Measurements from ENCODE around the gene MIF. TPM values are rescaled to one million over a fixed set of nuclear protein-coding genes. Genes with fewer than 3 reads are reported as not detected.
A peak's percentile ranks its signal among the peaks of the same experiment; 100 is the strongest.

Gene MIF
- total RNA-seq, 1 experiment from 2014 or later = 957 TPM

DNA sequence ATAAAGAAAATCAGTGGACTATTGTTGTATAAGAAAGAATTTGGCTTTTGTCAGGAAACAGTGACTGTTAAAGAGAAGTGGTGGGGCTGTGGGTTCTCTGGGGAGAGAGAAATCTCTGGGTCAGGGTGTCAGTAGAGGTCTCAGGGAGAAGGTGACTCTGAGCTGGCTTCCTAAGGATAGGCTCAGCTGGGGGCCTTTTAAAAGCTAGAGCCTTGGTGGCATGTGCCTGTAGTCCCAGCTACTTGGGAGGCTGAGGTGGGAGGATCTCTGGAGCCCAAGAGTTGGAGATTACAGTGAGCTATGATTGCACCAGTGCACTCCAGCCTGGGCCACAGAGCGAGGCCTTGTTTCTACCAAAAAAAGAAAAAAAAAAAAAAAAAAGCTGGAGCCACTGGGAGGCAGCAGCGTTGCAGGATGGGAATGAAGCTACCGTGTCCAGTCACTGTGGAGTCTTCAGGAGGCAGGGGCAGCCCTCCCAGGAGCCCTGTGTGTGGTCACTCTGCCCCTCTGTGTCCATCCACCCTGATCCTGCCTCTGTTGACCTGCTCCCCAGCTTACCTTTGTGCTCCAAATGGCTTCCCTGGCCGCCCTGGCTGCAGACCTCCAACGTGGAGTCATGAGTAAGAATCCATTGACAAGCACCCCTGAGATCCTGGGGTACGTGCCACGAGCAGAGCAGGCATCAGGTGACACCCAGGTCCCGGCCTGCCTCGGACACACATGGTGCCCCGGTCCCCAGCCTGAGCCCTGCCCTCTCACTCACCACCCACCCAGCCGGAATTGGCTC lies 5.4 kb upstream of the MIF start:
- Histone ChIP-seq H3K4me1 (ENCODE audit: insufficient read depth, low read length) (peaks cover 15% of the 10 kb centered on the region), H3K9ac (ENCODE audit: low read length) (0 out of 2 replicates have a peak overlapping the region, but pooled peaks have one; percentile 28), H3K9me3 (ENCODE audit: low read length) (no peaks in the 10 kb centered on the region), H3K9me2 (replicated peaks; ENCODE audit: low read length) (no peaks in the 10 kb centered on the region), H3K27ac (ENCODE audit: low read length) (peak overlapping the region; percentile 71), H3K79me2 (ENCODE audit: low read length) (no peaks in the 10 kb centered on the region), H3K27me3 (ENCODE audit: low read length) (no peaks in the 10 kb centered on the region), H3F3A (ENCODE audit: low read length, unreplicated experiment) (no peaks in the 10 kb centered on the region), H3K36me3 (ENCODE audit: low read depth, low read length) (no peaks in the 10 kb centered on the region), H2AFZ (ENCODE audit: low read length) (peak overlapping the region; percentile 28; the same call in 1 of the 2 replicates), H3K4me3 (ENCODE audit: low read length) (no peak overlapping the region), H3K4me2 (ENCODE audit: low read length) (peak overlapping the region; percentile 37; the same call in 1 of the 2 replicates), H4K20me1 (ENCODE audit: low read length) (no peaks in the 10 kb centered on the region)
- ChIA-PET CTCF (interaction anchor here (0.6 kb wide), 1 partner anchor 186 kb away, joined by 3 read pairs; no protein-coding TSS in a partner anchor), POLR2A (ENCODE audit: unreplicated experiment) (interaction anchor here (0.6 kb wide), 1 partner anchor 16 kb away, joined by 10 read pairs; no protein-coding TSS in a partner anchor)
- TF ChIP-seq, protein P1, sequence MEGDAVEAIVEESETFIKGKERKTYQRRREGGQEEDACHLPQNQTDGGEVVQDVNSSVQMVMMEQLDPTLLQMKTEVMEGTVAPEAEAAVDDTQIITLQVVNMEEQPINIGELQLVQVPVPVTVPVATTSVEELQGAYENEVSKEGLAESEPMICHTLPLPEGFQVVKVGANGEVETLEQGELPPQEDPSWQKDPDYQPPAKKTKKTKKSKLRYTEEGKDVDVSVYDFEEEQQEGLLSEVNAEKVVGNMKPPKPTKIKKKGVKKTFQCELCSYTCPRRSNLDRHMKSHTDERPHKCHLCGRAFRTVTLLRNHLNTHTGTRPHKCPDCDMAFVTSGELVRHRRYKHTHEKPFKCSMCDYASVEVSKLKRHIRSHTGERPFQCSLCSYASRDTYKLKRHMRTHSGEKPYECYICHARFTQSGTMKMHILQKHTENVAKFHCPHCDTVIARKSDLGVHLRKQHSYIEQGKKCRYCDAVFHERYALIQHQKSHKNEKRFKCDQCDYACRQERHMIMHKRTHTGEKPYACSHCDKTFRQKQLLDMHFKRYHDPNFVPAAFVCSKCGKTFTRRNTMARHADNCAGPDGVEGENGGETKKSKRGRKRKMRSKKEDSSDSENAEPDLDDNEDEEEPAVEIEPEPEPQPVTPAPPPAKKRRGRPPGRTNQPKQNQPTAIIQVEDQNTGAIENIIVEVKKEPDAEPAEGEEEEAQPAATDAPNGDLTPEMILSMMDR (conservative IDR thresholded peaks at IDR 0.05; ENCODE audit: low read depth, low read length) = peak; percentile 23; the same call in 1 of the 2 replicates
- TF ChIP-seq EZH2phosphoT487 (IDR thresholded peaks at IDR 0.05; ENCODE audit: borderline replicate concordance, low read length) = no peak
- no peak for TF ChIP-seq EZH2 (IDR thresholded peaks at IDR 0.05; ENCODE audit: low read length, unreplicated experiment)
- DNase-seq = peak; percentile 11
- peak; percentile 21 for ATAC-seq
- no TSS peak for BruUV-seq (replicated peaks)
- intact Hi-C loops (cut with micrococcal nuclease) = no loop called here

DNA sequence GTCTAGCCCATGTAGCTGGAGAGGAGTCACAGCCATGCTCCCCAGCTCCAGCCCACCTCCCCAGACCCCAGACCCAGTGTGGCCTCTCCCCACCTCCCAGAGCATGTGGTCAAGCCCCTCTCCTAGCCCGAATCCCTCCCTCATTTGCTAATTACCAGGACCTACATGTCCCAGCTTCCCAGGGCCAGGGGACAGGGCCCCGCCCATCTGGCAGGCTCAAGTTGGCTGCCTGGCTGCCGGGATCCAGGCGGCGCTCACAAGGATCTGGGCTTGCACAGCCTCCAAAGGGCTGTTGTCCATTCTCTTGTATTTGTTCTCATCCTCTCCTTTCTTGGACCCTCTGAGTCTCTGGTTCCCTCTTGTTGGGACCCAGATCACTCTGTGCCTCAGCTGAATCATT lies 4.6 kb upstream of the MIF start:
- ATAC-seq = no peak
- Histone ChIP-seq H3K9me2 (replicated peaks; ENCODE audit: low read length) (no peaks in the 10 kb centered on the region), H3K9ac (ENCODE audit: low read length) (no peak overlapping the region), H3K27ac (ENCODE audit: low read length) (no peak overlapping the region), H2AFZ (ENCODE audit: low read length) (no peak overlapping the region), H3K79me2 (ENCODE audit: low read length) (peaks cover 5% of the 10 kb centered on the region), H4K20me1 (ENCODE audit: low read length) (no peaks in the 10 kb centered on the region), H3K9me3 (ENCODE audit: low read length) (no peaks in the 10 kb centered on the region), H3K4me1 (ENCODE audit: insufficient read depth, low read length) (peaks cover 18% of the 10 kb centered on the region), H3K4me3 (ENCODE audit: low read length) (no peak overlapping the region), H3K36me3 (ENCODE audit: low read depth, low read length) (no peaks in the 10 kb centered on the region), H3K27me3 (ENCODE audit: low read length) (no peaks in the 10 kb centered on the region), H3K4me2 (ENCODE audit: low read length) (no peak overlapping the region), H3F3A (ENCODE audit: low read length, unreplicated experiment) (no peaks in the 10 kb centered on the region)
- no peak for DNase-seq
- intact Hi-C loops (cut with micrococcal nuclease) = no loop called here
- POLR2A ChIA-PET (ENCODE audit: unreplicated experiment) = no interaction called here
- no TSS peak for BruUV-seq (replicated peaks)
- TF ChIP-seq EZH2phosphoT487 (IDR thresholded peaks at IDR 0.05; ENCODE audit: borderline replicate concordance, low read length) (no peak), EZH2 (IDR thresholded peaks at IDR 0.05; ENCODE audit: low read length, unreplicated experiment) (no peak)
- TF ChIP-seq, protein P1 (conservative IDR thresholded peaks at IDR 0.05; ENCODE audit: low read depth, low read length) = no peak
- CTCF ChIA-PET = no interaction called here

DNA sequence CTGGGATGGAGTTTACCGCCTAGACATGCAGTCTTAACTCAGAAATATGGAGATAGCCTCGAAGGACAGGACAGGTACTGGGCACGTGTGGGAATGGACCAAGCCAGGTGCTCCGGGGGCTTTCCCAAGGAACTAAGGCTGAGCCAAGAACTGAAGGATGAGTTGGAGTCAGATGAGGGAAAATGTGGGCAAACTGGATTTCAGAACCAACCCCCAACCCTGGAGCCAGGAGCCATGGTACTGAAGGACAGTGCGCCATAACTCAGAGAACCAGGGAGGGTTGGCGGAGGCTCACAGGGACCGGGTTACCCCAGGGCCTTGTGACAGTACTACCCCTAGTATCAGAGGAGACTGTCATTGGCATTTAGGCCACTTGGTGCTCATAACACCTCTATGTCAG lies 2.5 kb upstream of the MIF start:
- no peaks in the 10 kb centered on the region for H3K27me3 ChIP-seq (ENCODE audit: low read length)
- no TSS peak for BruUV-seq (replicated peaks)
- no peaks in the 10 kb centered on the region for H3K9me2 ChIP-seq (replicated peaks; ENCODE audit: low read length)
- H3K4me3 ChIP-seq (ENCODE audit: low read length) = no peak overlapping the region
- DNase-seq (no peak), ATAC-seq (no peak)
- H3K27ac ChIP-seq (ENCODE audit: low read length) = no peak overlapping the region
- H4K20me1 ChIP-seq (ENCODE audit: low read length) = peaks cover 12% of the 10 kb centered on the region; the same call in 1 of the 2 replicates
- no peaks in the 10 kb centered on the region for H3F3A ChIP-seq (ENCODE audit: low read length, unreplicated experiment)
- intact Hi-C loops (cut with micrococcal nuclease) = no loop called here
- H3K36me3 ChIP-seq (ENCODE audit: low read depth, low read length) = peaks cover 13% of the 10 kb centered on the region
- peaks cover 26% of the 10 kb centered on the region for H3K4me1 ChIP-seq (ENCODE audit: insufficient read depth, low read length)
- H3K4me2 ChIP-seq (ENCODE audit: low read length) = no peak overlapping the region
- H3K79me2 ChIP-seq (ENCODE audit: low read length) = peaks cover 26% of the 10 kb centered on the region
- CTCF ChIA-PET = no interaction called here
- H2AFZ ChIP-seq (ENCODE audit: low read length) = no peak overlapping the region
- no peaks in the 10 kb centered on the region for H3K9me3 ChIP-seq (ENCODE audit: low read length)
- POLR2A ChIA-PET (ENCODE audit: unreplicated experiment) = no interaction called here
- TF ChIP-seq EZH2phosphoT487 (IDR thresholded peaks at IDR 0.05; ENCODE audit: borderline replicate concordance, low read length) (no peak), EZH2 (IDR thresholded peaks at IDR 0.05; ENCODE audit: low read length, unreplicated experiment) (no peak)
- TF ChIP-seq, protein P1 (conservative IDR thresholded peaks at IDR 0.05; ENCODE audit: low read depth, low read length) = no peak
- no peak overlapping the region for H3K9ac ChIP-seq (ENCODE audit: low read length)

Data from PC-3 (cell line).